ENCODE measurements around the gene ANXA2R. TPM values are rescaled to one million over a fixed set of nuclear protein-coding genes. Genes with fewer than 3 reads are reported as not detected.

The ANXA2R gene
- total and polyA plus RNA-seq, 9 of the 15 experiments (the other 6 are each of a cell fraction or from before 2014, with no cell fraction given) = 2.1 to 4.8 (median 3.4) TPM

GRCh38 chr5:42992088-42992879, 47.8 kb downstream of the ANXA2R start (continued):
- TF ChIP-seq ZNF41 (CRISPR knock-in tag; conservative IDR thresholded peaks at IDR 0.05) (no peak), PHF20 (IDR thresholded peaks at IDR 0.05; ENCODE audit: partially characterized antibody) (no peak), ZBED1 (IDR thresholded peaks at IDR 0.05) (0 out of 2 replicates have a peak, but pooled peaks have one; percentile 72), ZBTB1 (CRISPR knock-in tag; IDR thresholded peaks at IDR 0.05; ENCODE audit: borderline replicate concordance, low read depth) (no peak), POLR2G (IDR thresholded peaks at IDR 0.05; ENCODE audit: low read depth, low read length) (peak; percentile 88), ATF4 (CRISPR knock-in tag; IDR thresholded peaks at IDR 0.05) (no peak), NR1H2 (CRISPR knock-in tag; IDR thresholded peaks at IDR 0.05) (no peak), ZNF644 (tag; IDR thresholded peaks at IDR 0.05; ENCODE audit: low read depth) (no peak), HNRNPLL (IDR thresholded peaks at IDR 0.05; ENCODE audit: low read depth, low read length, poor library complexity, severe bottlenecking) (peak; percentile 60), CBX3 (IDR thresholded peaks at IDR 0.05; ENCODE audit: borderline replicate concordance in 1 of 2, low read length in 2 of 2) (peak in 1 of 2 experiments; percentile 10; a peak in 1 of 3 replicates), CHCHD3 (CRISPR knock-in tag; IDR thresholded peaks at IDR 0.05) (no peak), RB1 (IDR thresholded peaks at IDR 0.05; ENCODE audit: low read depth) (peak; percentile 59; the same call in 1 of the 2 replicates), RBM15 (IDR thresholded peaks at IDR 0.05; ENCODE audit: insufficient read depth, low read length) (no peak), TAF1 (IDR thresholded peaks at IDR 0.05; ENCODE audit: control insufficient read depth, extremely low read depth, insufficient read depth, low read length, severe bottlenecking) (peak; percentile 71)
- TF ChIP-seq, protein P1, sequence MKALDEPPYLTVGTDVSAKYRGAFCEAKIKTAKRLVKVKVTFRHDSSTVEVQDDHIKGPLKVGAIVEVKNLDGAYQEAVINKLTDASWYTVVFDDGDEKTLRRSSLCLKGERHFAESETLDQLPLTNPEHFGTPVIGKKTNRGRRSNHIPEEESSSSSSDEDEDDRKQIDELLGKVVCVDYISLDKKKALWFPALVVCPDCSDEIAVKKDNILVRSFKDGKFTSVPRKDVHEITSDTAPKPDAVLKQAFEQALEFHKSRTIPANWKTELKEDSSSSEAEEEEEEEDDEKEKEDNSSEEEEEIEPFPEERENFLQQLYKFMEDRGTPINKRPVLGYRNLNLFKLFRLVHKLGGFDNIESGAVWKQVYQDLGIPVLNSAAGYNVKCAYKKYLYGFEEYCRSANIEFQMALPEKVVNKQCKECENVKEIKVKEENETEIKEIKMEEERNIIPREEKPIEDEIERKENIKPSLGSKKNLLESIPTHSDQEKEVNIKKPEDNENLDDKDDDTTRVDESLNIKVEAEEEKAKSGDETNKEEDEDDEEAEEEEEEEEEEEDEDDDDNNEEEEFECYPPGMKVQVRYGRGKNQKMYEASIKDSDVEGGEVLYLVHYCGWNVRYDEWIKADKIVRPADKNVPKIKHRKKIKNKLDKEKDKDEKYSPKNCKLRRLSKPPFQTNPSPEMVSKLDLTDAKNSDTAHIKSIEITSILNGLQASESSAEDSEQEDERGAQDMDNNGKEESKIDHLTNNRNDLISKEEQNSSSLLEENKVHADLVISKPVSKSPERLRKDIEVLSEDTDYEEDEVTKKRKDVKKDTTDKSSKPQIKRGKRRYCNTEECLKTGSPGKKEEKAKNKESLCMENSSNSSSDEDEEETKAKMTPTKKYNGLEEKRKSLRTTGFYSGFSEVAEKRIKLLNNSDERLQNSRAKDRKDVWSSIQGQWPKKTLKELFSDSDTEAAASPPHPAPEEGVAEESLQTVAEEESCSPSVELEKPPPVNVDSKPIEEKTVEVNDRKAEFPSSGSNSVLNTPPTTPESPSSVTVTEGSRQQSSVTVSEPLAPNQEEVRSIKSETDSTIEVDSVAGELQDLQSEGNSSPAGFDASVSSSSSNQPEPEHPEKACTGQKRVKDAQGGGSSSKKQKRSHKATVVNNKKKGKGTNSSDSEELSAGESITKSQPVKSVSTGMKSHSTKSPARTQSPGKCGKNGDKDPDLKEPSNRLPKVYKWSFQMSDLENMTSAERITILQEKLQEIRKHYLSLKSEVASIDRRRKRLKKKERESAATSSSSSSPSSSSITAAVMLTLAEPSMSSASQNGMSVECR (CRISPR knock-in tag; IDR thresholded peaks at IDR 0.05) = 0 out of 2 replicates have a peak, but pooled peaks have one; percentile 34
- TF ChIP-seq, protein P2, sequence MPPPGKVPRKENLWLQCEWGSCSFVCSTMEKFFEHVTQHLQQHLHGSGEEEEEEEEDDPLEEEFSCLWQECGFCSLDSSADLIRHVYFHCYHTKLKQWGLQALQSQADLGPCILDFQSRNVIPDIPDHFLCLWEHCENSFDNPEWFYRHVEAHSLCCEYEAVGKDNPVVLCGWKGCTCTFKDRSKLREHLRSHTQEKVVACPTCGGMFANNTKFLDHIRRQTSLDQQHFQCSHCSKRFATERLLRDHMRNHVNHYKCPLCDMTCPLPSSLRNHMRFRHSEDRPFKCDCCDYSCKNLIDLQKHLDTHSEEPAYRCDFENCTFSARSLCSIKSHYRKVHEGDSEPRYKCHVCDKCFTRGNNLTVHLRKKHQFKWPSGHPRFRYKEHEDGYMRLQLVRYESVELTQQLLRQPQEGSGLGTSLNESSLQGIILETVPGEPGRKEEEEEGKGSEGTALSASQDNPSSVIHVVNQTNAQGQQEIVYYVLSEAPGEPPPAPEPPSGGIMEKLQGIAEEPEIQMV (tag; conservative IDR thresholded peaks at IDR 0.05; ENCODE audit: low read depth) = no peak
- TF ChIP-seq, protein P3, sequence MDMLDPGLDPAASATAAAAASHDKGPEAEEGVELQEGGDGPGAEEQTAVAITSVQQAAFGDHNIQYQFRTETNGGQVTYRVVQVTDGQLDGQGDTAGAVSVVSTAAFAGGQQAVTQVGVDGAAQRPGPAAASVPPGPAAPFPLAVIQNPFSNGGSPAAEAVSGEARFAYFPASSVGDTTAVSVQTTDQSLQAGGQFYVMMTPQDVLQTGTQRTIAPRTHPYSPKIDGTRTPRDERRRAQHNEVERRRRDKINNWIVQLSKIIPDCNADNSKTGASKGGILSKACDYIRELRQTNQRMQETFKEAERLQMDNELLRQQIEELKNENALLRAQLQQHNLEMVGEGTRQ (CRISPR knock-in tag; IDR thresholded peaks at IDR 0.05) = no peak
- TF ChIP-seq, protein P4, sequence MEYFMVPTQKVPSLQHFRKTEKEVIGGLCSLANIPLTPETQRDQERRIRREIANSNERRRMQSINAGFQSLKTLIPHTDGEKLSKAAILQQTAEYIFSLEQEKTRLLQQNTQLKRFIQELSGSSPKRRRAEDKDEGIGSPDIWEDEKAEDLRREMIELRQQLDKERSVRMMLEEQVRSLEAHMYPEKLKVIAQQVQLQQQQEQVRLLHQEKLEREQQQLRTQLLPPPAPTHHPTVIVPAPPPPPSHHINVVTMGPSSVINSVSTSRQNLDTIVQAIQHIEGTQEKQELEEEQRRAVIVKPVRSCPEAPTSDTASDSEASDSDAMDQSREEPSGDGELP (CRISPR knock-in tag; IDR thresholded peaks at IDR 0.05; ENCODE audit: borderline replicate concordance) = peak; percentile 55; the same call in 1 of the 2 replicates

Measured in K562 (cell line).